GM12875 (cell line): ENCODE data around the gene RND3.

ENCODE experiments used
- H3K4me3 ChIP-seq: one replicate; pipeline ENCODE4 v1.5.1; 2011; ENCODE audit warnings: low read depth, low read length, control low read depth
- TF ChIP-seq, protein P1 (sequence below): IDR thresholded peaks from 2 replicates; pipeline ENCODE4 v1.5.1; 2011; ENCODE audit warnings: low read depth, mild to moderate bottlenecking, control low read depth, inconsistent platforms, low read length, moderate library complexity, borderline replicate concordance; ENCODE audit not compliant: insufficient read depth

The RND3 gene

DNA sequence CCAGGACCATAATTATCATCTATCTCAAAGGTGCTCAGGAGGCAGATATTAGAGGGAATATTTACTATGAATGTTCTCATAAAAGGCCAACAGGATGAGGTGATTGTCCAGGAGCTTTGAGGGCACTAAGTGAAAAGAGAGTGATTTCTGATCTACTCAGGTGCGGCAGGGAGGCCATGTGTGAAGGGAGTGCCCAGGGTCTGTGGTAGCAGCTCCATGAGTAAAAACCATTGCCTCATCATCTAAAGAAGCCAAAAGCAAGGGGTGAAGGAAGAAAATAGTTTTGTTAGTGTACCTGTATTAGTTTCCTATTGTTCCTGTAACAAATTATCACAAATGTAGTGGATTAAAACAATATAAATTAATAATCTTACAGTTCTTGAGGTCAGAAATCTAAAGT, 22.5 kb downstream of the RND3 start:
- no peak overlapping the region for H3K4me3 ChIP-seq
- TF ChIP-seq, protein P1, sequence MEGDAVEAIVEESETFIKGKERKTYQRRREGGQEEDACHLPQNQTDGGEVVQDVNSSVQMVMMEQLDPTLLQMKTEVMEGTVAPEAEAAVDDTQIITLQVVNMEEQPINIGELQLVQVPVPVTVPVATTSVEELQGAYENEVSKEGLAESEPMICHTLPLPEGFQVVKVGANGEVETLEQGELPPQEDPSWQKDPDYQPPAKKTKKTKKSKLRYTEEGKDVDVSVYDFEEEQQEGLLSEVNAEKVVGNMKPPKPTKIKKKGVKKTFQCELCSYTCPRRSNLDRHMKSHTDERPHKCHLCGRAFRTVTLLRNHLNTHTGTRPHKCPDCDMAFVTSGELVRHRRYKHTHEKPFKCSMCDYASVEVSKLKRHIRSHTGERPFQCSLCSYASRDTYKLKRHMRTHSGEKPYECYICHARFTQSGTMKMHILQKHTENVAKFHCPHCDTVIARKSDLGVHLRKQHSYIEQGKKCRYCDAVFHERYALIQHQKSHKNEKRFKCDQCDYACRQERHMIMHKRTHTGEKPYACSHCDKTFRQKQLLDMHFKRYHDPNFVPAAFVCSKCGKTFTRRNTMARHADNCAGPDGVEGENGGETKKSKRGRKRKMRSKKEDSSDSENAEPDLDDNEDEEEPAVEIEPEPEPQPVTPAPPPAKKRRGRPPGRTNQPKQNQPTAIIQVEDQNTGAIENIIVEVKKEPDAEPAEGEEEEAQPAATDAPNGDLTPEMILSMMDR, result no peak

DNA sequence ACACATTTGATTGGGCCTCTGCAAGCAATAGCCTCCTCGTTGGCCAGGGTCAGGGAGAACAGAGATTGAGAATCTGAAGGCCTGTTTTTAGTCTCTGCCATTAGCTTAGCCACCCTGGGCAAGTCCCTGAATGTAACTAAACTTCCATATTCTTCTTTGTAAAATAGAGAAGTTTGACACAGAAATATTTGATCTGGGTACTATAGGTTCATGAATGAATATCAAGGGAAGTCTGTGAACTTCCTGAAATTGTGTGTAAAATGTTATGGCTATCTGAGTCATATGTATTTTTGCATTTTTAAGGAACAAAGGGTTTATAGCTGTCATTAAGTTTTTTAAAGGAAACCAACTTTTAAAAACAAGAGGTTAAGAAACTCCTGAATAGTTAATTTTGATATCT, 23.2 kb downstream of the RND3 start:
- H3K4me3 ChIP-seq, result no peak overlapping the region
- TF ChIP-seq, protein P1, result no peak

DNA sequence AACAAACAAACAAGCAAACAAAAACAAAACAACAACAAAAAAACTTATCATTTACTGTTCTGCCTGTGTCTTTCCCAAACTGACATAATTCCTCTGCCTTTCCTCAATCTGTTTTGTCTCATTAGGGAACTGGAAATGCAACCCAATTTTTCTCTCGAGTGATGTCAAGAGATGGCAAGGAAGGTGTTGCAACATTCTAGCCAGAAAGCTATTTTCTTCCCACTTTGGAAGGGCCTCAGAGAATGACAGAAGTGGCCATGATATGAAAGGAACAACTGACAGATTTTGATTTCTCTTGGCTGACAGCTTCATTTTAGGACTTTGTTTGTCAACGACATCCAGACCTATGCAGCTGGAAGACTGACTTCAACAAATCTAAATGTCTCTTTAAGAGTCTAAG, 24.7 kb downstream of the RND3 start:
- TF ChIP-seq, protein P1, result no peak
- H3K4me3 ChIP-seq, result no peak overlapping the region

DNA sequence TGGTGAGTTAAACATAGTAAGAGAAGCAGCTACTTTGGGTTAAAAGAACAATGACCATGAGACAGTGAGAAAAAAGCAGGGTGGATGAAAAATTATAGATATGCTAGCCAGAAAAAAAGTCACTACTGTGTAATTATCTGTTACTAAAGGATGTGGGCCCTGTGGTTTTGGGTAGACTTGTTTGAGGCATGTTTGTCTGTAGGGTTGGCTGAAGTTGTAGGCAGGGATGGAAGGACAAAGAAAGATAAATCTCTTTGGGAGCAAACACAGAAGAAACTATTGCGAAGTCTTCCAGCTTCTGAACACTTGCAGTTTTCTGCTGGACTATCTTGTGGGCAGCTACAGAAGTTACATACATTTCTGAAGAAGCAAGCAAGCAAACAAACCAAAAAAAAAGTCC, 28.2 kb downstream of the RND3 start:
- no peak overlapping the region for H3K4me3 ChIP-seq
- TF ChIP-seq, protein P1, result no peak

DNA sequence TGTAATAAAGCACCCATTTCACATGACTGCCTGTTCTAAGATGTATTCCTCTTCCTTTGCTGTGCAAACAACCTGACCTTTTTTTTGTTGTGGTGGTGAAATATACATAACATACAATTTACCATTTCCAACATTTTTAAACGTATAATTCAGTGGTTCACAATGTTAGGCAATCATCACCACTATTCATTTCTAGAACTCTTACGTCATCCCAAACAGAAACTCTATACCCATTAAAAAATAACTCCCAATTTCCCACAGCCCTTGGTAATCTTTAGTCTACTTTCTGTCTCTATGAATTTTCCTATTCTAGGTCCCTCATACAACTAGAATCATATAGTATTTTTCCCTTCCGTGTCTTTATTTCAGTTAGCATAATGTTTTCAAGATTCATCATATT, 36.7 kb downstream of the RND3 start:
- TF ChIP-seq, protein P1, result no peak
- H3K4me3 ChIP-seq, result no peak overlapping the region

DNA sequence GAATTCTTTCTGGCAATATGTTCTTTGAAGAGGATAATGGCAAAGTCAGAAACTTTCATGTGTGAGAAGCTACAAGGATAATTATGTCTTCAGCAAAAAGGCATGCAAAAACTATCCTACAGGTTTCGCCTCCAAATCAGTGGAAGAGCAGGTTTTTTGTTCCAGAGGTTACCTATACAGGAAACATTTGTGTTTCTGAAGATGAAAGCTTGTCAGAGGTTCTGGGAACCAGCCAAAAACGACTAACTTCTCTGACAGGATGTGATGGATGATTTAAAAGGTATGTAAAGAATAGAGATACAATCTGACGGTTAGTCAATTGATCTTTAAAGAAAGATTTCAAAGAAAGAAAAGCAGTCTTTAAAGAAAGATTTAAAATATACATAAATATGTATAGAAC, 37.6 kb downstream of the RND3 start:
- H3K4me3 ChIP-seq, result no peak overlapping the region
- TF ChIP-seq, protein P1, result no peak

DNA sequence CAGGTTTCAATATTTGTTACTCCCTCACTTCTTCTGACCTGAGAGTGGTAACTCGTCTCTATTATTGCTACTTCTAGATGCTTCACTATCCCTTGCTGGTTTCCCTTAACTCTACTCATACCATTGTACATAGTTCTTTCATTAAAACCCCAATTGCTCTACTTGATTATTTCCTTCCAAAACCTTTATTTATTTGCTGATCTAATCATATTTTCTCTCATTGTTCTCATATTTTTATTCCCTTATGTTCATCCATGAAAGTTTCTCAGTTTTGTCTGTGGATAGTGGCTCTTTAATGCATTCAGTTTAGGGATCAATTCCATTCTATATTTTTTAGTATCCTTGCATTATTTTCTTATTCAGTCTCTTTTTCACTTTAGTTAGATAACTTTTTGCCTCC, 42.1 kb downstream of the RND3 start:
- TF ChIP-seq, protein P1, result no peak
- H3K4me3 ChIP-seq, result no peak overlapping the region
